ENCODE data around the gene DNA2.

DNA2 gene

GRCh38 chr10:68506411-68506810 lies 34.6 kb upstream of the DNA2 start:
- TF ChIP-seq REST (IDR thresholded peaks at IDR 0.05; ENCODE audit: insufficient read depth in 1 of 2, low read depth in 2 of 2, low read length in 2 of 2), result no peak

- TF ChIP-seq FOXP2 (optimal IDR thresholded peaks at IDR 0.05; ENCODE audit: borderline replicate concordance, extremely low read depth, extremely low read length, insufficient read depth) (no peak), POLR2AphosphoS5 (IDR thresholded peaks at IDR 0.05; ENCODE audit: low read depth, low read length) (no peak)
These were observed 31.1 kb upstream of the DNA2 start for GRCh38 chr10:68502846-68503245.

- TF ChIP-seq POLR2AphosphoS5 (IDR thresholded peaks at IDR 0.05; ENCODE audit: low read depth, low read length) (no peak), FOXP2 (optimal IDR thresholded peaks at IDR 0.05; ENCODE audit: borderline replicate concordance, extremely low read depth, extremely low read length, insufficient read depth) (no peak), REST (IDR thresholded peaks at IDR 0.05; ENCODE audit: insufficient read depth in 1 of 2, low read depth in 2 of 2, low read length in 2 of 2) (no peak), TAF1 (IDR thresholded peaks at IDR 0.05; ENCODE audit: borderline replicate concordance, insufficient read depth, low read length) (no peak), SIN3A (IDR thresholded peaks at IDR 0.05; ENCODE audit: borderline replicate concordance, insufficient read depth, low read length) (no peak)
These were observed 29.9 kb upstream of the DNA2 start for GRCh38 chr10:68501691-68502090.

GRCh38 chr10:68499544-68499943 lies 27.8 kb upstream of the DNA2 start:
- no peak for TF ChIP-seq POLR2AphosphoS5 (IDR thresholded peaks at IDR 0.05; ENCODE audit: low read depth, low read length)
- TF ChIP-seq REST (IDR thresholded peaks at IDR 0.05; ENCODE audit: insufficient read depth in 1 of 2, low read depth in 2 of 2, low read length in 2 of 2), result no peak
- TF ChIP-seq TAF1 (IDR thresholded peaks at IDR 0.05; ENCODE audit: borderline replicate concordance, insufficient read depth, low read length), result no peak
- TF ChIP-seq SIN3A (IDR thresholded peaks at IDR 0.05; ENCODE audit: borderline replicate concordance, insufficient read depth, low read length), result no peak
- no peak for TF ChIP-seq FOXP2 (optimal IDR thresholded peaks at IDR 0.05; ENCODE audit: borderline replicate concordance, extremely low read depth, extremely low read length, insufficient read depth)

- TF ChIP-seq SIN3A (IDR thresholded peaks at IDR 0.05; ENCODE audit: borderline replicate concordance, insufficient read depth, low read length) (no peak), POLR2AphosphoS5 (IDR thresholded peaks at IDR 0.05; ENCODE audit: low read depth, low read length) (no peak), TAF1 (IDR thresholded peaks at IDR 0.05; ENCODE audit: borderline replicate concordance, insufficient read depth, low read length) (no peak), REST (IDR thresholded peaks at IDR 0.05; ENCODE audit: insufficient read depth in 1 of 2, low read depth in 2 of 2, low read length in 2 of 2) (no peak)
These were observed 24.3 kb upstream of the DNA2 start for GRCh38 chr10:68496072-68496471.
